Central memory CD8-positive, alpha-beta T cell (primary cell): ENCODE measurements around the gene SHANK2.

Source experiments
- ATAC-seq: fragments of 150-1000 bp; cut with Tn5 transposase; replicated peaks from 2 replicates; pipeline ENCODE4 v1.10.0; 2022; ENCODE audit warnings: mild to moderate bottlenecking, moderate FRiP score, moderate number of reproducible peaks; ENCODE audit not compliant: poor library complexity, severe bottlenecking; ENCODE audit errors: extremely low read depth
- DNase-seq, 2 donors: peaks; one replicate each; pipeline ENCODE4 v3.0.0; 2021; ENCODE audit warnings: low spot score in 2 of 2
- H3K27ac Mint-ChIP-seq: one replicate; pipeline ENCODE4 v1.8.0; 2022; ENCODE audit warnings: low read depth, mild to moderate bottlenecking, moderate library complexity, mixed read lengths
- H3K27me3 Mint-ChIP-seq: one replicate; pipeline ENCODE4 v1.8.0; 2022; ENCODE audit warnings: mixed read lengths
- H3K36me3 Mint-ChIP-seq: one replicate; pipeline ENCODE4 v1.8.0; 2022; ENCODE audit warnings: mild to moderate bottlenecking, moderate library complexity, mixed read lengths; ENCODE audit not compliant: insufficient read depth
- H3K4me1 Mint-ChIP-seq: one replicate; pipeline ENCODE4 v1.8.0; 2022; ENCODE audit warnings: mixed read lengths
- H3K4me3 Mint-ChIP-seq: one replicate; pipeline ENCODE4 v1.8.0; 2022; ENCODE audit warnings: mild to moderate bottlenecking, moderate library complexity, mixed read lengths
- H3K9me3 Mint-ChIP-seq: one replicate; pipeline ENCODE4 v1.8.0; 2022; ENCODE audit warnings: mixed read lengths

Gene SHANK2

DNA sequence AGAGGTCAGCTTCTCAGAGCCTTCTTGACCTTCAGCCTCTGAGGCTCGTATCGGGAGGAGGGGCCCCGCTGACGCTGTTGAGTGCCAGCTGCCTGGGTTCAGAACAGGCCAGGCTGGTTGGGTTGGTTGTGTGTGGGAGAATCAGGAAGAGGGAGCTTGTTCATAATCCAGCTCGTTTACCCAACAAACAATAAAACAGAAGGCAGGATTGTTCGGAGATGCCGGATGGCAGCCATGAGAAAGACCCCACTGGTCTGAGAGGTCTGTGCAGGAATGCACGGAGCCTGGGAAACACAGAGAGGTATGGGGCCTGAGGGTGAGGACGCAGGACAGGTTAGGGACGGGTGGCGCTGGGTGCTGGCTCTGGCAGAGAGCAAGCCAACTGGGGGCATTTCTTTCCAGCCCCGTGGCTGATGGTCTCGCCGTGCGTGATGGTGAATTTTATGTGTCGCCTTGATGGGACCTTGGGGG, 31.6 kb upstream of the SHANK2 start:
- no peaks in the 10 kb centered on the region for H3K9me3 Mint-ChIP-seq
- H3K36me3 Mint-ChIP-seq, result peaks cover 3% of the 10 kb centered on the region
- no peak overlapping the region for H3K27ac Mint-ChIP-seq
- no peaks in the 10 kb centered on the region for H3K4me1 Mint-ChIP-seq
- peaks cover 34% of the 10 kb centered on the region for H3K27me3 Mint-ChIP-seq
- DNase-seq, result no peak
- ATAC-seq, result no peak
- H3K4me3 Mint-ChIP-seq, result no peak overlapping the region

DNA sequence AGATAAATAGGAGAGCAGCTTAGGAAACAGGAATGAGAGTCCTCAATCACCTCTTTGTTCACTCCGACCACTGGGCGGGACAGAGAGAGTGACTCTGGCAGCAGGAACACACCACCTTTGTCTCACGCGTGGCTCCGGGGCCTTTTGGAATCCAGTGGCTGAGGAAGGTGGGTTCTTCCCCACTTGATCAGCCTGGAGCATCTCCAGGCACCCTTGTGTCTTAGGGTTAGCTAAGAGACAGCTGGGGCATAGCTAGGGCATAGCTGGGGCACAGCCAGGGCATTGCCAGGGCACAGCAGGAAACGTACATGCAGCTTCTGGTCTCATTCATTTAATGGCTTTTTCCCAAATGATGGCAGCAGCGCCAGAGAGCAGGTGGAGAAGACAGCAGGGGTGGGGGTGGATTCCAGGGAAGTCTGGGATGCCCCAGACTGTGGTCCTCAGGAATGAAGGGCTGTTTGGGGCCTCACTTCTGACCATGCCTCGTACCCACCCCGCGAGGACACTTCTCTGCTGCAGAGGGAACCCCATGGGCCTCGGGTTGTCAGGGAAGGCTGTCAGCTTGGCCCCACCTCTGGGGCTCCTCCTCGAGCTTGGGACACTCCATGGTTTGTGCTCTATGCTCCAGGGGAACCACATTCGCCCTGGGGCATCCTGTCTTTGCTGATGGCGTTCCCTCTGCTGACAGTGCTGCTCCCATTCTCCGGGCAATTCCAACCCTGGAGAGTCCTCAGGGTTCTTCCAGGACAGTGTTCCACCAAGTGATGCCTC, 30.4 kb upstream of the SHANK2 start:
- Mint-ChIP-seq H3K36me3 (peaks cover 3% of the 10 kb centered on the region), H3K4me3 (no peak overlapping the region), H3K27ac (no peak overlapping the region), H3K4me1 (no peaks in the 10 kb centered on the region), H3K9me3 (no peaks in the 10 kb centered on the region), H3K27me3 (peaks cover 24% of the 10 kb centered on the region)
- ATAC-seq, result no peak
- DNase-seq, result no peak

DNA sequence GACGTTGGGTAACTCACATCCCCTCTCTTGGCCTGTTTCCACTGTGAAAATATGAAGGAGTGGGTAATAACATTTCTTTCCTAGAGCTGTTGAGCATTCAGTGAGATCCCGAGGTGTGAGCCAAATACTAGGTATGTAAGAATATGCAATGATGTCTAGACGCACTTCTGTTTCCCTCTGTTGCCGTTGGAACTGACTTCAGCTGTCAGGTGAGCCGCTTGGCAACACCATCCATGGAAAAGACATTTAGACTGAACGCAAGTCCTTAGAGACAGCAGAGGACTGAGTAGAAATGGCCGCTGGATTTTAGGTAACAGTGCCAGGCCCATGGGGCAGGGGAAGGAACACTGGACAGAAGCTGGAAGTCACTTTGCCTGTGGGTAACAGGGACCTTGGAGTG, 29.5 kb upstream of the SHANK2 start:
- Mint-ChIP-seq H3K27ac (no peak overlapping the region), H3K36me3 (peaks cover 3% of the 10 kb centered on the region), H3K9me3 (no peaks in the 10 kb centered on the region), H3K4me1 (no peaks in the 10 kb centered on the region), H3K27me3 (peaks cover 31% of the 10 kb centered on the region), H3K4me3 (no peak overlapping the region)
- no peak for DNase-seq
- ATAC-seq, result no peak

DNA sequence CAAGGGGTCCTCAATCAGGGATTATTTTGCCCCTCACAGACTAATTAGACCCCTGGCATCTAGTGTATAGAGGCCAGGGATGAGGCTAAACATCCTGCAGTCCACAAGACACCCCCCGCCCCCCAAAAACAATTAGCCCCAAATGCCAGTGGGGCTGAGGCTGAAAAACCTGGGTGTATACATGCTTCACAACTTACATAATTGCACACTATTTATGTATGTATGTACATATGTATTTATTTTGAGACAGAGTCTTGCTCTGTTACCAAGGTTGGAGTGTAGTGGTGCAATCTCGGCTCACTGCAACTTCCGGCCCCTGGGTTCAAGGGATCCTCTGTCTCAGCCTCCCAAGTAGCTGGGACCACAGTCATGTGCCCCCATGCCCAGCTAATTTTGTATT, 28.8 kb upstream of the SHANK2 start:
- H3K4me3 Mint-ChIP-seq, result no peak overlapping the region
- DNase-seq (no peak), ATAC-seq (no peak)
- H3K27me3 Mint-ChIP-seq, result peaks cover 35% of the 10 kb centered on the region
- no peak overlapping the region for H3K27ac Mint-ChIP-seq
- H3K9me3 Mint-ChIP-seq, result no peaks in the 10 kb centered on the region
- peaks cover 3% of the 10 kb centered on the region for H3K36me3 Mint-ChIP-seq
- H3K4me1 Mint-ChIP-seq, result no peaks in the 10 kb centered on the region

DNA sequence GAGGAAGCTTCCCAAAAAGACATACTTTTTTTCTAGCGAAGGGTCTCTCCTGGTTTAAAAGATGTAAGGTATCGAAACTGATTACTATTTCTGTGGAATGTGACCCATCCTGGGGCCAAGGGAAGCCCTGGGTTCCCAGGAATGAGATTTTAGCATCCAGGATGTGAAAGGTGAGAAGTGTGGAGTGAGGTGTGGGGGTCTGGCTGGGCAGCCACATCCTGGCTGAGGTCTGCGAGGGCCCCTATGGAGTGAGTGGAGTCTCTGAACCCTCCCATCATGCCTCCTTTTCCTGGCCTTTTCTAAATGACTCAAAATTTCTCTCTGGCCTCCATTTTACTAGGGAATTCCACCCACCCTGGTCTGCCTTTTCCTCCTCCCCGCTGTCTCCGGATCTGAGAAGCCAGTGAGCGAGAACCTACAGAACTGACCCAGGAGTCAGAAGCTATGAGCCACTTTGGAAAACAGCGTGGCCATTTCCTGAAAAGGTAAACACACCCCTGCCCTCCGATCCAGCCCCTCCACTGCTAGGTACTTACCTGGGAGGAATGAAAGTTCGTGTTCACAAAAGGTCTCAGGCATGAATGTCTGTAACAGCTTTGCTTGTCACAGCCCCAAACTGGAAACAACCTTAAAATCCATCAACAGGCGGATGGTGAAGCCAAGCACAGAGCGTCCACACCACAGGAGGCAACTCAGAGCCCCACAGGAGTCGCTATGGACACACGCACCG, 27.7 kb upstream of the SHANK2 start:
- Mint-ChIP-seq H3K4me1 (no peaks in the 10 kb centered on the region), H3K9me3 (peaks cover 2% of the 10 kb centered on the region), H3K27me3 (peaks cover 35% of the 10 kb centered on the region), H3K36me3 (peaks cover 3% of the 10 kb centered on the region), H3K4me3 (no peak overlapping the region), H3K27ac (no peak overlapping the region)
- no peak for DNase-seq
- ATAC-seq, result no peak

DNA sequence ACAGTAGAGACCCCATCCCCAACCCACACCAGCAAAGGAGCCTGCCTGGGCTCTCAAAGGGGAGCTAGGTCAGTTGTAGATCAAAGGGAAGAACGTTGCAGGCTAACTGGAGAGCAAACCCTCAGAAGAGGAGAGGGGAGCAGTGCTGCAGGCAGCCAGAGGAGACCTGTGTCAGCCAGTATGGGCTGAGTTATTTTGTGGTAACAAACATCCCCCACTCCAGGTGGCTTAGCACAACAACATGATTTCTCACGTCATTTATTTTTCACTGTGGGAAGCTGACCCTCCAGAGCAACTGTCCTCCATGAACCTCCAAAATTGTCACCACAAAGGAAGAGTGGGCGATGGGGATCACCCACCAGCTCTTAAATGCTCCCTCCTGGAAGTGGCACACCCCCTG, 19.8 kb upstream of the SHANK2 start:
- no peak overlapping the region for H3K27ac Mint-ChIP-seq
- no peaks in the 10 kb centered on the region for H3K4me1 Mint-ChIP-seq
- peaks cover 21% of the 10 kb centered on the region for H3K9me3 Mint-ChIP-seq
- peaks cover 39% of the 10 kb centered on the region for H3K27me3 Mint-ChIP-seq
- H3K4me3 Mint-ChIP-seq, result no peak overlapping the region
- DNase-seq, result no peak
- ATAC-seq, result no peak
- no peaks in the 10 kb centered on the region for H3K36me3 Mint-ChIP-seq

DNA sequence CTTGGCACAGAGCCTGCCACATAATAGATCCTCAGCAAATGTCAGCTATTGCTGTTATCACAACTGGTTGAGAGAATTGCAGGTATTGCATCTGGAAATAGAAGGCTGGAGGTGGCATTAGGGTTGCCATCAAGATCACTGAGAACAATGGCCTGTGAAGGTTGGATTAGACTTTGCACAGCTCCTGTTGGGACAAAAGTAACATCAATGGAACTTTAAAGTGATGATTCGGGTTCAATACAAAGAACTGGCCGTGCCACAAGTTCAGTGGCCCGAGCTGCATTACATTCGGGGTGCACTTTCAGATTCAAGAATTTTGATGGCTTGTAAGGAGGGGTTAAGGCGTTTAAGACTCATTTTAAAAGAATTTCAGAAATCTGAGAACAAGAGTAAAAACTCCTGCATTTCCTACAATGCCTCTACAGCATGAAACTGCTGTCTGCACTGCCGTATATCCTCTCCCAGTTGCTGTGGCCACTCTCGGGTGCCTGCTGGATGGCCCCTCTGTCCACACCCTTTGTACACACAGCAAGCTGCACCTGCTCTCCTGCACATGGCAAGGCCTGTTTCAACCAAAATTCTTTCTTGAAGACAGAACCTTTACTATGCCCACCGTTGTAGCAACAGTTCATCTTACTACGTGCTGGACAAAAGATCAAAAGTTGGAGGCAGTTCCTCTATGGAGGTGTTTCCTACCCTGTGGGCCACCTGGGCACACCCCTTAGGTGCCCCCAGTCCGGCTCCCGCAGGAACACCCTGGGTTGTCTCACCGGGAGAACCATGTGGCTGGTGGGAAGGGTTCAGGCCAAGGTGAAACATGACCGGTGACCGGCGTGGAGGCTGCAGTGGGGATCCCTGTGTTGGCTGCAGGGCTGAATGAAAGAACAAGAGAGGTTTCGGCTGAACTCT, 17.5 kb upstream of the SHANK2 start:
- Mint-ChIP-seq H3K27ac (no peak overlapping the region), H3K27me3 (peaks cover 44% of the 10 kb centered on the region), H3K36me3 (no peaks in the 10 kb centered on the region), H3K9me3 (peaks cover 17% of the 10 kb centered on the region), H3K4me1 (no peaks in the 10 kb centered on the region), H3K4me3 (no peak overlapping the region)
- ATAC-seq (no peak), DNase-seq (no peak)

DNA sequence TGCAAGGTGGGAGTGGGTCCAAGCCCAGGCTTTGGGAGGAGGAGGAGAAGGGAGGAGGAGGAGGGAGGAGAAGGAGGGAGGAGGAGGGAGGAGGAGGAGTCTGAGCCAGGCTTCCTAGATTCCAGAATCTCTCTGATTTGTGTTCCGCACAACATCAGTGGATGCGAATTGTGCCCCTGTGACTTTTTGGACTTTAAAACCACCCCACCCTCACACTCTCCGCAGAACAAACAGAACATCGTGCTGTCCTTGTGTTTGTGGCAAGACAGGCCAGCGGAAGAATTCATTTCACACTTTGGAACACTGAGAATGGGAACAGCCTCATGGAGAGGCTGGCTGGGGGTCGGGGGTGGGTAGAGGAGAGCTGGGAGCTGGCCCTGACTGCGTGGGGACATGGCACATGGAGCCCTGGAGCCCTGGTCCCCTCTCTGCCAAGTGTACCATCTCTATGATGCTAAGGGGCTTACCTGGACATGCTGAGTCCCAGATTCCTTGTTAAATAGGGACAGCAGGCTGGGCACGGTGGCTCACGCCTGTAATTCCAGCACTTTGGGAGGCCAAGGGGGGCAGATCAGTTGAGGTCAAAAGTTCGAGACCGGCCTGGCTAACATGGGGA, 16.4 kb upstream of the SHANK2 start:
- Mint-ChIP-seq H3K27me3 (peaks cover 38% of the 10 kb centered on the region), H3K27ac (no peak overlapping the region), H3K36me3 (no peaks in the 10 kb centered on the region), H3K4me1 (no peaks in the 10 kb centered on the region), H3K9me3 (peaks cover 7% of the 10 kb centered on the region), H3K4me3 (no peak overlapping the region)
- DNase-seq (no peak), ATAC-seq (no peak)

DNA sequence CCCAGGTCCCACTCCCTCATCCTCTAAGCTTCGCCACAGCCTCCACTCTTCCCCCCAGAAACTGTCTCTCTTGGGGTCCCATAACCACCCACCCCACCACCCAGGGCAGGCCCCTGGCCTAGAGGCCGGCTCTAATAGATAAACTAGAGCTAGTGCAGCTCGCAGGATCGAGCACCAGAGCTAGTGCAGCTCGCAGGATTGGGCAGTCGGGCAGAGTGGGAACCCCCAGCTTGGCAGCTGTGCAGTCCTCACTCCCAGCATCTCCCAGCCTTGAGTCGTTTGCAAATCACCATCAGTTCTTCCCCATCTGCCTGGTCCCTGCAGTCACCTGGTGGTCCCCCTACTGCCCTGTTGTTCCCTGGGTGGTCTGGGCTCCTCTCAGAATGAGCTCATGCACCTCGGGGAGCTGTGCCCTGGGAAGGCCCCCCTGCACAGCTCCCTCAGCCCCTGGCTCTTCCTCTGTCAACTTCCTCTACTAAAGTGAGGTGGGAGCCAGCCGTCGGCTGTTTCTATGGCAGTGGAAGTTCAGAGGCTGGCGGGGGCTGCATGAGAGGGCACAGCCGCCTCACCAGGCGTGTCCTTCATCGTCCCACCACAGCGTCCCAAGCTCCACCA, 15.5 kb upstream of the SHANK2 start:
- Mint-ChIP-seq H3K9me3 (no peaks in the 10 kb centered on the region), H3K36me3 (no peaks in the 10 kb centered on the region), H3K4me3 (no peak overlapping the region), H3K4me1 (no peaks in the 10 kb centered on the region), H3K27me3 (peaks cover 47% of the 10 kb centered on the region), H3K27ac (no peak overlapping the region)
- DNase-seq (no peak), ATAC-seq (no peak)

DNA sequence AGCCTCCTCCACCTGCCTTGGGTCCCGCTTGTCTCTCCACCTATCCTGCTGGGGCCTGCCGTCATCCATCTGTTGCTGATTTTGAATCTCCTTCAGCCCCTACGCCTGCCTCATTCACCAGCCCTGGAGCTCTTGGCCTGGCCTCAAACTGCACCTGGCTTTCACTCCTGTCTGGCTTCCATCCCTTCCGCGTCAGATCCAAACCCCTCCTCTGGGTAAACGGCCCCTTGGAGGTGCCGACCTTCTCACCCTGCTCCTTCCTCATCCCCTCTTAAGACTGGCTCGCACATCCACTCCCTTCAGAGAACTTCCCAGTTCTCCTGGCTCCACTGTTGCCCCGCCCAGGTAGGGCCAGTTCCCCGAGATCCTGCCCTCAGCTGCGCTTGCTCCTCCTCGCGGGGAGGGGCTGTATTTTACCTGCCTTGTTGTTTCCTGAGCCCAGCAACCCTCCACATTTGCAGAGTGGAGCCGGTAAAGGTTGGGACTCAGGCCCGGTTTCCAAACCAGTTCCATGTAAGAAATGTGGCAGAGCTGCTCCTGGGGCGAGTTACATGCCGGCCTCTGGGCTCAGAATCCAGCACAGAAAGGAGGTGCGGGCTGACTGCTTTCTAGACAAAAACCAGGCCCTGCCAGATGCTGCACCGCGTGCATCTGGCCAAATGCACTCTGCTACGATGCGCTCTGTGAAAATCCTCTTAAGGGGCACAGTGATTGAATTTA, 13.9 kb upstream of the SHANK2 start:
- no peak for DNase-seq
- Mint-ChIP-seq H3K27ac (no peak overlapping the region), H3K36me3 (no peaks in the 10 kb centered on the region), H3K4me3 (no peak overlapping the region), H3K27me3 (peaks cover 47% of the 10 kb centered on the region), H3K4me1 (no peaks in the 10 kb centered on the region), H3K9me3 (no peaks in the 10 kb centered on the region)
- ATAC-seq, result no peak

DNA sequence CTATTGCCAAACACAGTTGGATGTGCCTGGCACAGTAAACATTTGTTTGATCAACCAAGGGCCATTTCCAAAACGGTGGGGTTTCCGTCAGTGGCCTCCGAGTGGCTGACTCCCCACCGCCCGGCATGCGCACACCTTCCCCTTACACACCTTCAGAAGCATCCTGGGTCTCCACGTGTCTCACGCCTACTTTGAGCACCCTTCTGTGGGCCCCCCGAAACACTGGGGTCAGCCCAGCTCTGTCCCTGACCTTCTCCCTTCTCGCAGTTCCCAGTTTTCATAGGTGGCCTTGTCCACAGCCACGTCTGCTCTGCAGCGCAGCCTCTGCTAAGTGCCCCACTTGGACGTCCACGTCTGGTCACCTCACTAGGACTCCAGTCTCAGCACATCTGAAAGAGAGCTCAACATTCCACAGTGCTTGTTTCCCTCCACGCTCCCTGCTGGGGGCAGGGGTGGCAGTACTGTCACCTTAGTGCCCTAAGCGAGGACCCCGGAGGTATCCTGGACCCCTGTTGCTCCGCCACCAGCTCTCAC, 13.2 kb upstream of the SHANK2 start:
- Mint-ChIP-seq H3K27ac (no peak overlapping the region), H3K36me3 (no peaks in the 10 kb centered on the region)
- no peak for DNase-seq

More for the DNA sequence above, 13.2 kb upstream of the SHANK2 start:
- Mint-ChIP-seq H3K27me3 (peaks cover 47% of the 10 kb centered on the region), H3K9me3 (no peaks in the 10 kb centered on the region), H3K4me1 (no peaks in the 10 kb centered on the region), H3K4me3 (no peak overlapping the region)
- no peak for ATAC-seq
